NCI-H128 (cell line): Measurements from ENCODE around the gene CEBPG.

ENCODE experiments used
- DNase-seq: peaks from one replicate; lab custom pipeline; 2025; ENCODE audit not compliant: unreplicated experiment; lab: John Stamatoyannopoulos, UW

The CEBPG gene

DNA sequence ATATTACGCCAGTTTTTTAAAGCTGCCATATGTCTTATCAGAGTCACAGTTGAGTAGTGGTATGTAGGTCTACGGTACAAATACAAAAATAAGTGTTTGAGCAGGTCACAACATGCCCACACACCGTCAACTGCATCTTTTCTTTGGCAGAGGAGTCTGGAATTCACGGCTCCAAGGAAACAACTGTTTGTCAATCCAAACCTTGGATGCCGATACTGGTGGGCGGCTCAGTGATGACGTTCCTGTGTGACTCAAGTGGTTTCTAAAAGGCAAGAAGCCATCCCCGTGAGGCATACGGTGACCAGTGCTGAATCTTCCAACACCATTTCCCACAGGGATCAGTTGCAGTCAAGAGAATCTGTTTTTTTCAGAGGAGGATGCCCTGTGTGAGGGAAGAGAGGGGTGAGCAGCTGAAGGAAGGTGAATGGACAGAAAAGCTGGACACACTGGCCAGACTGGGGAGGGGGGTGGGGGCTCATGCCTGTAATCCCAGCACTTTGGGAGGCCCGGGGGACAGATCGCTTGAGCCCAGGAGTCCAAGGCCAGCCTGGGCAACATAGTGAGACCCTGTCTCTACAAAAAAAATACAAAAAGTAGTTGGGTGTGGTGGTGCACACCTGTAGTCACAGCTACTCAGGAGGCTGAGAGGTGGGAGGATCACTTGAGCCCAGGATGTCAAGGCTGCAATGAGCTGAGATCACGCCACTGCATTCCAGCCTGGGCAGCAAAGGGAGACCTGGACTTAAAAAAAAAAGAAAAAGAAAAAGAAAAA, 22.8 kb upstream of the CEBPG start:
- no peak for DNase-seq

DNA sequence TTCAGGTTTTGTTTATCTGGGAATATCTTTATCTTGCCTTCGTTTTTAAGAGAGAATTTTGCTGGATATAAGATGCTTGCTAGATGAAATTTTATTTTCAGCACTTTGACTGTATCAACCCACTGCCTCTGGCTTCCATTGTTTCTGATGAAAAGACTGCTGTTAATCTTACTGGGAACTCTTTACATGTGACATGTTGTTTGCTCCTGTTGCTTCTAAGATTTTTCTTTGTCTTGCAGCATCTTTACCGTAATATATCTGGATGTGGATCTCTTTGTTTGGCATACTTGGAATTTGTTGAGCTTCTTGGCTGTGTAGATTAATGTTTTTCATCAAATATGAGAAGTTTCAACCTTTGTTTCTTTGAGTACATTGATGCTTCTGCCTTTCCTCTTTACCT, 18.0 kb upstream of the CEBPG start:
- DNase-seq: no peak

DNA sequence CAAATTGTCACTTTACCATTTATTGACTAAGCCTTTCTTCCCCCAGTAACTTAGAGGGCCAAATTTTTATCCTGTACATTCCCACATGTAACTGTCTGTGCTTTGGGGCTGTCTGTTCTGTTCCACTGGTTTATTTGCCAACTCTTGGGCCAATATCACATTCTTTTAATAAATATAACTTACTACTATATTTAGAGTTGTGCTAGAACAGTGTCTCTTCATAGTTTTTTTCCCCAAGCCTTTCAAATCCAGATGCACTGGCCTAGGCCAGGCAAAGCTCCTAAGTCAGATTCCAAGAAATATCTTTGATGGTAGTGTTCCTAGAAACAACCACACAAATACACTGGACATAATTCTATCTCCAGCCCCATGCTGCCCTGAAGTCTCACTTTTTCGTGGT, 16.0 kb upstream of the CEBPG start:
- no peak for DNase-seq

DNA sequence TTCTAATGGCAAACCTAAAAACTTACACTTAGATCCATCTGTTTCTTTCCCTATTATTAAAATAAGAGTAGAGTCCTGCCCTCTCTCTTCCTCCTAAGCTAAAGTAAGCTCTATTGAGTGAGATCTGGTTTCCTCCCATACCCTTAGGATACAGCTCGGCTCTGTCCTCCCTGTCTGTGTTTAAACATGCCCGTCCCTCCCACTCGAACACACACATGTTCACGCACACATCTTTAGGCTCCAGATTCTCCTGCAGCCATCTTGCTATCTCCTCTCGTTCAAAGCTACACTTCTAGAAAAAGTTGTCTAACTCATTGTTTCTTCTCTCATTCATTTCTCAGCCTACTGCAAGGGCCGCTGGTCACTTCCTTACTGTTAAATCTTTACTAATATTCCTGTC, 15.1 kb upstream of the CEBPG start:
- no peak for DNase-seq

DNA sequence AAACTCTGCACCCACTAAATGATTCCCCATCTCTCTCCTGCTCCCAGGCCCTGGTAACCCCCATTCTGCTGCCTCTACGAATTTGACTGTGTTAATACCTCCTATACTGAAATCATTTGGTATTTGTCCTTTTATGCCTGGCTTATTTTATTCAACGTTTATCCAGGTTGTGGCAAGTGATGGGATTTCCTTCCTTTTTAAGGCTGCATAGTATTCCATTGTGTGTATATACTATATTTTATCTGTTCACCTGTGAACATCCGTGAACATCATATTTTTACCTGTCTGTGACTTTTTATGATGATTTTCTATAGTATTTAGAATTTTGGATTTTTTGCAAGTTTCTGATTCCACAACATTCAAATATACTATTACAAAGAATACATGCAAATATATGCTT, 13.9 kb upstream of the CEBPG start:
- no peak for DNase-seq

DNA sequence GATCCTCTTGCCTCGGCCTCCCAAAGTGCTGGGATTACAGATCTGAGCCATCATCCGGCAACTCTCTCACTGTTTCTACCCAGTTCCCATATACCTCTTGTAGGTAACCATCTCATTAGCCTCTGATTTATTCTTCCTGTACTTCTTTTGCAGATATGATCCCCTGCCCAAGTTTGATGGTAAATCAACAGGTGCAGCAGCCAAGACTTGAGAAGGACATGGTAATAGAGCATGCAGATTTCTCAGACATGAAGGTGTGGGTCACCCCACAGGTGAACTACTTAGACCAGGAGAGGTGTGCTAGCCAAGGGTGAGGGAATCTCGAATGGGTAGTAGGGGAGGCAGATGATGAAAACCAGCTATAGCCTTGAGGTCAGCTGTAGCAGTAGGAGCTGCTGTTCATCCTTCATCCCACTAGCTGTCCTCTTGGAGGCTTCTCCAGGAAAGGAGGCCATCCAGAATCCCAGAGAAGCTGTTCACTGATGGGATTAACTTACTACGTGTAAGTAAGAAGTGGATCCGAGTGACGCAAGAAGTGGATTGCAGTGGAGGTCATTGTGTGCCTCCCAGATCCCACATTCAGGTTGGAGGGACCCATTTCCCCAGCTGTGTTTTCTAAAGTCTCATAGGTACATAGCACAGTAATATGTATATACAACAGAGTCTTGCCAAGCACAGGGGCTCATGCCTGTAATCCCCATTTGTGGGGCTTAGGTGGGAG, 10.8 kb upstream of the CEBPG start:
- DNase-seq: no peak

DNA sequence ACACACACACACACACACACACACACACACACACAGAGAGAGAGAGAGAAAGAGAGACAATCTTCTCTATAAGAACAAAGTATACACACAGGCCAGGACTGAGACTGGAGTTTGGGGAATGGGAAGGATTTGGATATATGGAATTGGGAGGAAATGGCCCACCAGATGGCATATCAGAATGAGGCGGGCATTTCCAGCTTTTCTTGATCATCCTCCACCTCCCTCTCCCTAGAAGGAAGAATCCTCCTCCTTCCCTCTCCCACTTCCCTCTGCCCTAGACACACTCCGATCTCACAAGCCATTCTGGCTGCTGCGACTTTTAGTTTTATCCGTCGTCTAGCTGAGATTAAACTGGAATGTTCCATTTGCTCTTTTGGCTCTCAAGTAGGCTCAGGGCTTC, 10.0 kb upstream of the CEBPG start:
- DNase-seq: no peak

DNA sequence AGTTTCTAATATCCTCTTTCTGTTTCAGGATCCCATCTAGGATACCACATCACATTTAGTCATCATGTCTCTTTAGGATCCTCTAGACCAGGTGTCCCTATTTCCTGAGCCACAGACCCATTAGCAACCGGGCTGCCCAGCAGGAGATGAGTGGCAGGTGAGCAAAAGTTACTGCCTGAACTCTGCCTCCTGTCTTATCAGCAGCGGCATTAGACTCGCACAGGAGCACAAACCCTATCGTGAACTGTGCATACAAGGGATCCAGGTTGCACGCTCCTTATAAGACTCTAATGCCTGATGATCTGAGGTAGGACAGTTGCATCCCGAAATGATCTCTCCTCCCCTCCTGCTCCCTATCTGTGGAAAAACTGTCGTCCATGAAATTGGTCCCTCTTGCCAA, 7.8 kb upstream of the CEBPG start:
- DNase-seq: no peak

DNA sequence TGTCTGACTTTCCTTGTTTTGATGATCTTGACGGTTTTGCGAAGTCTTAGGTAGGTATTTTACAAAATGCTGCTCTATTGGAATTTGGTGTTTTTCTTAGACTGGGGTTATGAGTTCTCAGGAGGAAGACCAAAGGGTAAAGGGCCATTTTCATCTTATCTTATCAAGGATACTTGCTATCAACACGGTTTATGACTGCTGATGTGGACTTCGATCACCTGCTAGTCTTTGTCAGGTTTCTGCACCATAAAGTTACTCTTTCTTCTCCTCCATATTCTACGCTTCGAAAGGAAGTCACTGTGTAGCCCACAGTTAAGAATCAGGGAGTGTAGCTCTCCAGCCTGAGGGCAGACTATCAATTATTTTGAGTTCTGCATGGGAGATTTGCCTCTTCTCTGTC, 7.4 kb upstream of the CEBPG start:
- DNase-seq: no peak

DNA sequence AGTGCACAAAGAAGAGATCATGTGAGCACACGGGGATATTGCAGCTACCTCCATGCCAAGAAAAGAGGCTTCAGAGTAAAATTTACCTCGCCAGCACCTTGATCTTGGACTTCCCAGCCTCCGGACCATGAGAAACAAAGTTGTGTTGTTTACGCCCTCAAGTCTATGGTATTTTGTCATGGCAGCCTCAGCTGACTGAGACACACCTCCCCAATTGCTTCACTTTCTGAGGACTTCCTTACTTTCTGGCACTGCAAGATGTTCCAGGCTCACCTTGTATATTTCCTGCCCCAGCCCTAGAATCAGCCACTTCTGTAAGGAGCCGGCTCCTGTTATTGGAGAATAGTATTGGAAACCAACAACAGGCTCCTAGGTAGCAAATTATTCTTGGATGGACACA, 6.6 kb upstream of the CEBPG start:
- no peak for DNase-seq

DNA sequence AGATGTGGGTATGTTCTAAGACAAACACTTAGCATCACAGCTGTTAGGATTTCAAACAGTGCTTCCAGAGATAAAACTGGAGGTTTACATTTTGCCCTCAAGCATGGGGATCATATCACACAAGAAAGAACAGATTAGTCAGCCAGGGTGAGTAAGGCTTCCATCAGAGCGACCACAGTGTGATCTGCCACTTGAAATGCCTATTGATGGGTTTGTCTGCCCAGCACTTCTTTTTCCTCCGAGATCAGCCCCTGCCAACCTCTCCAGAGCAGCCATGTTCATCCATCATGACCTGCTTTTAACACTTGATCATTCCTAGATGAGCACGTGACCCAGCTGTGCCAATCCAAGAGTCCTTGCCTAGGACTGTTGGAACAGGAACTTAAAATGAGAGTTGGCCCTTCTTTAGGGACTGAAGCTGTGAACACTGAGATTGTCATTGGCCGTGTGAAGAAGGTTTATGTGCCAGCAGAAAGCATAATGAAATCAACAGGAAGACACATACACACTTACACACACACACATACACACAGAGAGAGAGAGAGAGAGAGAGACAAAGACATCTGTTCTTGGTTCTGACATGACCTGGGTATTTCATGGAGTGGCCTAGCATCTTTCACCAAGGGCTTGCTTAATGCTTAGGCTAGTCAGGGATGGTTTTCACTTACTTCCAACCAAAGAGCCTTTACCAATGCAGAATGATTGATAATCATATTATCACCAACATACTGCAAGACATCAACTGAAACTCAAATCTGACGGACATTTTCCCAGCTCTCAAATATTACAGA, 5.2 kb upstream of the CEBPG start:
- DNase-seq: no peak

DNA sequence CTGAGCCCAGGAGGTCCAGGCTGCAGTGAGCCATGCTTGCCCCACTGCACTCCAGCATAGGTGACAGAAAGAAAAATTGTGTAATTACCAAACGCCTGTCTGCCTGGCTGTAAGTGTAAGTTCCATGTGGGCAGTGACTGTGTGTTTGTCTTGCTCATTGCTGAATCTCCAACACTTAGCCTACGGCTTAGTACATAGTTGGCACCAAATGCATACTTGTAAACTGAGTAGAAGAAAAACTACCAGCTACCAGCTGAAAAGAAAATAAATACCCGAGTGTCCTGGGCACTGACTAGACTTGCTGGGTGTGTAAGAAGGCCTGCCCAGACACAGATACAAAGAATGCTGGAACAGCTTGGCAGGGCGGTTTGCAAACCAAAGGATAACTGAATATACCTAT, 2.7 kb upstream of the CEBPG start:
- DNase-seq: no peak

DNA sequence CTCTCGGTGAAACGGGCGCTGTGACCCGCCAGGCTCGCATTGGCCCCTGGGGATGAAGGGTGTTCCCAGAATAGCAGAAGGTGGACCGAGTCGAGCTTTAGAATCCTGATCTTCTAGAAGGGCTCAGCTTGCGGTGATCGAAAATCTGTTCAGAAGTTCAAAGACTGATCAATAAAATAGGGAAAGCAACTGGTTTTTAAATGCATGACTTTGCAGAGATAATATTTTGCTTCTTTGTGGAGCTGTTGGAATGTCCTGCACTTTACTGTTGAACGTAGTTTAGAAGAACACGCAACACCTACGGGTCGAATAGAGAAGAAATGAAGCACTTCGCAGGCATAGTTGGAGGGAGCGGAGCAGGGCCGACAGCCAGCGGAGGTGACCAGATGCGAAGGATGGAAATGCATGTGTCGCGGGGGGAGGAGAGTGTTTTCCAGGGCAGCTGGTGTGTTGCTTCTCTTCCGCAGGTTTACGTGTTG, 766 bp downstream of the CEBPG start:
- no peak for DNase-seq

DNA sequence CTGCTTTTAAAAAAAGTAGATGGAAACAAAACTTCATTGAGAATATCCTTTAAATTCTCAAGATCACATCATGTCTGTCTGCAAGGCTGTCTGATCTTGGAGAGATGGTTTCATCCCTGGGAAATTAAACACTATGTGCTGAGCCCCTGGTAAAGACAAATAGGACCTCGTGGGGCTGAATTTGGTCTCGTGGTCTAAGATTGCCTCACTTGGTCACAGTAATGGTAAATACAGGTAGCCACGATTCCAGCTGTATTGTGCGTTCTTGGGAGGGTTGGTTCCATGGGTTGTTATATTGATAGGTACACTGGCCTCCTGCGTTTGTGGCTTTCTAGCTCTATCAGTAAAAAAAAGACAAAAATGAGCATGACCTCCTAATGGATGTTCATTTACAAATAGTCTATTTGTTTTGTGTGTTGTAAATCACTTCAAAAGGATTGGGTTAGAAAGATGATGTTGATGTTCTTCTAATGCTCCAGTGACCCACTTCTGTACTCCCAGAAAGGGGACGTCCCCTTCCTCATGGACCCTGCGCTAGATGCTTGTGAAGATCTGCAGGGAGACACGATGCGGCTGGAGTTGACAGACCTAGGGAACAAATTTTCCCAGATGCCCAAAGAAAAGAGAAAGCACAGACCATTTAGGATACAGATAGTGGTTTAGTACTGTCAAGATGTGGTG, 1.8 kb downstream of the CEBPG start:
- DNase-seq: no peak

DNA sequence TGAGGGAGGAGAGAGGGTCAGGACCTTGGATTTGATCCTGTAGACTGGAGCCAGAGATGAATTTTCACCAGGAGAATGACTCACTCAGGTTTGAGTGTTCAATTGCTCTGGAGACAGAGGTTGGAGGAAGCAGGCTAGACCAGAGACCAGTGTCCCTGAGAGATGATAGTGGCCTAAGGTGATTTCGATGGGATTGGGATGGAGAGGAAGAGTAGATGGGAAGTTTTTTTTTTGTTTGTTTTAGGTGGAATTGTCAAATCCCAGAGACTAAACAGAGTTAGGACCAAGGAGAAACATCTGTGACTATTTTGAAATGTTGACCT, 2.3 kb downstream of the CEBPG start:
- DNase-seq: no peak

DNA sequence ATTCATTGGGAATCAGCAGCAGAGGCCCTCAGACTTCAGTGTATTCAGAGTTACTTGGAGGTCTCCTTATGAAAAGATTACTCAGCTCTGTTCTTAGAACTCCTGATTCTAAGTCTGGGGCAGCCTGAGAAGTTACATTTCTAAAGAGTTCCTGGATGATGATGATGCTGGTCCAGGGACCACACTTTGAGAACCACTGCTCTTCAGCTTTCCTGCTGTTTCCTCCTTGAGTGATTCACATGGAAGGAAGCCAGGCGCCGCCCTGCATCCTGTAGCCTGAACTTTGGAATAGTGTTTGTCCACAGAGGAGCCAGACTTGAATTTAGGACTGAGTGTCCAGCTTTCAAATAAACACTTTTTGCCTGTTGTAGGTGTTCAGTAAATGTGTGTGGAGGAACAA, 2.9 kb downstream of the CEBPG start:
- DNase-seq: no peak

DNA sequence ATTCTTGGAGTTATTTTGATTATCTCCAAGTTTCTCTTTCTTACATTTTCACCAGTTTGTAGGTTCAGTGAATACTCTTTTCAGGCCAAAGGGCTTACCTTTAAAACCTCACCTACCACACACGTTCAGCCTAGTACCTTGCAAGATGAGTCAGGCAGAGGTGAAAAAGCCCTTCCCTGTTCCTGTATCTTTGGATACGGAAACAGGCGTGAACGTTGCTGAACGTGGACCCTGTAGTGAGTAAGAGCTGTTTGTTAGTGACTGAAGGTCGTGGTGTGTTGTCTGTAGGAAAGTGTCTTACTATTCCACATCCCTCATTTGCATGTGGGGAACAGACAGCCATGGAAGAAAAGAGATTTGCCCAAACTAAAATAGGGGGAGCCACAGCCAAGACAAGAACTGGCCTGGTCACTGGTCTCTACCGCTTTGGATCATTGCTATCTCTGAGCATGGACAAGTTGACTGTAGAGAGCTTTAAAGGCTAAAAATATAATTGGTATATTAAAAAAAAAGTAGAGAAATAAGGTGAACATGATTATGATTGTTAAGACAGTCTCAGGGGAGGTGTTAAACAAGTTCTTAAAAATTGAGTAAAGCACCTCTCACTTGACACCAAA, 3.5 kb downstream of the CEBPG start:
- DNase-seq: no peak

DNA sequence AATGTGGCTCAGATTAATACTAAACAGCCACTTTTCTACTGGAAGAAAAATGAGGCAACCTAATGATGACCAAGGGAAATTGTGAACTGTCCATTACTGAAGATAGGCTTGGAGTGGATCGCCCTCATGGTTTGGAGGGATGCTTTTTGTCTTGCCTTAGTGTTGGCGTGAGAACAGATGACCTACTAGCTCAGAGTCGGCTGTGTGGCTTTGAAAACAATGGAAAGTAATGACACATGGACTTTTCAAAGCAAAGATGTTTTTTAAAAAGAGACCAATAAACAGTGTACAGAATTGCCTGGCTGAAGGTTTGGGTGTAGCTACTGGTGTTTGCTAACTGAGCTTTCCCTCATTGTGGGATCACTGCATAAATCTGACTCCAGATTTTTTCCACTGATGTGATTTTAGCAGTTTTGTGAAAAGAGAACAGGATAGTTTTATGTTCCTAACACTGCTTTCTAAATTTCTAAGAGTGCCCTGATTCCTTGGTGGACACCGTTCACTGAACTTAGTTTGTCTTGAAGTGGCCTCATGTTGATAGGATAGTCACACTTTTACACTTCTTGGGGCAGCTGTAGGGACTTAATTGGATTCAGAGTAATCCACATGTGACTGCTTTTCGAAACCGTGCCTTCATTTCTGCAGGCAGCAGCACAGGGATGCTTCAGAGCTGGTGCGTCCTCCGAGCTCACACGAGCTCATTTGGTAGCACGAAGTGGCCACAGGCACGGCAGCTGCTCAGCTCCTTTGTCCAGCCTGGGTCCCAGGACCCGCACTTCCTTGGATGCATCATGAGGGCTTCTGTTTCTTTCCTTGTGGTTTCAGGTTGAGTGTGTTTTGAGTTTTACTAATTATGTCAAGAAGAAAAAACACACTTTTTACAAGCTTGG, 4.3 kb downstream of the CEBPG start:
- DNase-seq: no peak

DNA sequence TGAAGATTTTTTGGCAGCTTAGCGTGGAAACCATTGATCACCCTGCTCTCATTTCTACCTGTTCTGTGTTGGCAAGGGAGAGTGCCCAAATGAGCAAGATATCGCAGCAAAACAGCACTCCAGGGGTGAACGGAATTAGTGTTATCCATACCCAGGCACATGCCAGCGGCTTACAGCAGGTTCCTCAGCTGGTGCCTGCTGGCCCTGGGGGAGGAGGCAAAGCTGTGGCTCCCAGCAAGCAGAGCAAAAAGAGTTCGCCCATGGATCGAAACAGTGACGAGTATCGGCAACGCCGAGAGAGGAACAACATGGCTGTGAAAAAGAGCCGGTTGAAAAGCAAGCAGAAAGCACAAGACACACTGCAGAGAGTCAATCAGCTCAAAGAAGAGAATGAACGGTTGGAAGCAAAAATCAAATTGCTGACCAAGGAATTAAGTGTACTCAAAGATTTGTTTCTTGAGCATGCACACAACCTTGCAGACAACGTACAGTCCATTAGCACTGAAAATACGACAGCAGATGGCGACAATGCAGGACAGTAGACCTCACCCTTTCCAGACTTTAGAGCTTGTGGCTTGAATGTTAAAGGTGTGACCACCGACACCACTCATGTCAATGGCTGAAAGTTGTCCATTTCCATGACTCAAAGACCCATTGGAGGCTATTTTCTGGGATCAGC, 5.8 kb downstream of the CEBPG start:
- DNase-seq: no peak

DNA sequence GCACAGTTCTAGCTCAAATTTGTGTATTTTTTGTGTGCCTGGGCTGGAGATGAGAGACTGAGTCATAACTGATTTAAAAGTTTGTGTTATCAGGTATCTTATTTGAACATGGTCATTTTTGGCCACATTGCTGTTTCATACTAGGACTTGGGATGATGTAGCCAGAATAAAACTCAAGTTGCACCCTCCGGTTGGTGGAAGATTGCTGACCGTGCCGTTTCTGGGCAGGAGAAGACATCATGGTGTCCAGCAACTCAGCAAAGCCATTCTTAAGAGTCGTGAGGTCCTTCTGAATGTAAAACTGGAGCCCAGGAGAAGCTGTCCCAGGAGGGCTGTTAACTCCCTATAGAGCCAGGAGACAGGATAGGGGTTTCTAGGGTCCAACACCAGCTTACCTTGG, 7.6 kb downstream of the CEBPG start:
- no peak for DNase-seq
